ENCODE data around the gene EIF3D.

- TF ChIP-seq, protein P1, sequence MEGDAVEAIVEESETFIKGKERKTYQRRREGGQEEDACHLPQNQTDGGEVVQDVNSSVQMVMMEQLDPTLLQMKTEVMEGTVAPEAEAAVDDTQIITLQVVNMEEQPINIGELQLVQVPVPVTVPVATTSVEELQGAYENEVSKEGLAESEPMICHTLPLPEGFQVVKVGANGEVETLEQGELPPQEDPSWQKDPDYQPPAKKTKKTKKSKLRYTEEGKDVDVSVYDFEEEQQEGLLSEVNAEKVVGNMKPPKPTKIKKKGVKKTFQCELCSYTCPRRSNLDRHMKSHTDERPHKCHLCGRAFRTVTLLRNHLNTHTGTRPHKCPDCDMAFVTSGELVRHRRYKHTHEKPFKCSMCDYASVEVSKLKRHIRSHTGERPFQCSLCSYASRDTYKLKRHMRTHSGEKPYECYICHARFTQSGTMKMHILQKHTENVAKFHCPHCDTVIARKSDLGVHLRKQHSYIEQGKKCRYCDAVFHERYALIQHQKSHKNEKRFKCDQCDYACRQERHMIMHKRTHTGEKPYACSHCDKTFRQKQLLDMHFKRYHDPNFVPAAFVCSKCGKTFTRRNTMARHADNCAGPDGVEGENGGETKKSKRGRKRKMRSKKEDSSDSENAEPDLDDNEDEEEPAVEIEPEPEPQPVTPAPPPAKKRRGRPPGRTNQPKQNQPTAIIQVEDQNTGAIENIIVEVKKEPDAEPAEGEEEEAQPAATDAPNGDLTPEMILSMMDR (IDR thresholded peaks at IDR 0.05; ENCODE audit: insufficient read depth, low read length), result no peak
- no peak for TF ChIP-seq POLR2AphosphoS5 (IDR thresholded peaks at IDR 0.05; ENCODE audit: low read depth)
Observed at GRCh38 chr22:36505998-36506635, 22.8 kb downstream of the EIF3D start.
